Fibroblast of the aortic adventitia (primary cell): Measurements from ENCODE around the gene ARFGAP3. TPM values are rescaled to one million over a fixed set of nuclear protein-coding genes. Genes with fewer than 3 reads are reported as not detected.

Experiments used
- DNase-seq: peaks from one replicate; pipeline ENCODE4 v3.0.0-alpha.2; 2010; ENCODE audit warnings: low read depth
- H3K4me3 ChIP-seq: 2 replicates; pipeline ENCODE4 v1.5.1; 2011; ENCODE audit warnings: low read depth, mild to moderate bottlenecking, control low read depth, low read length, moderate library complexity
- CTCF ChIP-seq: IDR thresholded peaks from 2 replicates; pipeline ENCODE4 v1.5.1; 2011; ENCODE audit warnings: mild to moderate bottlenecking, low read length, control low read depth, inconsistent platforms; ENCODE audit not compliant: insufficient read depth
- total RNA-seq: library from RNA; depleted of rRNA; stranded (reverse); fragments of >200 nt; gene quantifications from 2 replicates; pipeline ENCODE4 v1.2.3, GENCODE V29; 2012; ENCODE audit warnings: low replicate concordance

ARFGAP3 gene
- total RNA-seq, 1 donor: 69.3 TPM

- no peak for DNase-seq
- no peak overlapping the region for H3K4me3 ChIP-seq
- no peak for TF ChIP-seq CTCF
Observed at GRCh38 chr22:42842658-42843370, 14.3 kb downstream of the ARFGAP3 start.

GRCh38 chr22:42841444-42841843, 15.6 kb downstream of the ARFGAP3 start:
- peak; percentile 37 for DNase-seq
- H3K4me3 ChIP-seq: no peak overlapping the region
- no peak for TF ChIP-seq CTCF

GRCh38 chr22:42837556-42837955, 19.5 kb downstream of the ARFGAP3 start:
- no peak for DNase-seq
- no peak overlapping the region for H3K4me3 ChIP-seq
- TF ChIP-seq CTCF: no peak

- no peak for DNase-seq
- no peak for TF ChIP-seq CTCF
- H3K4me3 ChIP-seq: no peak overlapping the region
Observed at GRCh38 chr22:42836026-42836425, 21.0 kb downstream of the ARFGAP3 start.

- no peak for DNase-seq
- H3K4me3 ChIP-seq: no peak overlapping the region
- no peak for TF ChIP-seq CTCF
Observed at GRCh38 chr22:42834177-42834949, 22.7 kb downstream of the ARFGAP3 start.

GRCh38 chr22:42833104-42833503, 24.0 kb downstream of the ARFGAP3 start:
- TF ChIP-seq CTCF: no peak
- H3K4me3 ChIP-seq: no peak overlapping the region
- no peak for DNase-seq
